Breast epithelium (tissue), 4 donors: ENCODE results near the gene MCAM. TPM values are rescaled to one million over a fixed set of nuclear protein-coding genes. Genes with fewer than 3 reads are reported as not detected.

Experiments
- DNase-seq, 2 donors: peaks; one replicate each; pipeline ENCODE4 v3.0.0-alpha.2; 2019; ENCODE audit warnings: low spot score in 2 of 2
- H3K27ac ChIP-seq, 2 donors: fragments of 200-600 bp; sonication (generic) in 1 of 2; one replicate each; pipeline ENCODE4 v1.5.1; 2016 to 2019; ENCODE audit warnings: mild to moderate bottlenecking in 1 of 2
- H3K27me3 ChIP-seq, 2 donors: fragments of 200-600 bp; sonication (generic) in 1 of 2; one replicate each; pipeline versions ENCODE4 v1.5.1 to v1.6.0; 2017 to 2019; ENCODE audit warnings: control low read depth in 1 of 2, mild to moderate bottlenecking in 1 of 2
- H3K36me3 ChIP-seq: fragments of 200-600 bp; one replicate; pipeline ENCODE4 v1.5.1; 2019
- H3K4me1 ChIP-seq, 2 donors: fragments of 200-600 bp; sonication (generic); one replicate each; pipeline ENCODE4 v1.5.1; 2016 to 2019; ENCODE audit warnings: control low read depth in 1 of 2
- H3K4me3 ChIP-seq, 3 donors: fragments of 200-600 bp; sonication (generic); 1 replicate in 2 of 3; 2 replicates in 1 of 3; pipeline ENCODE4 v1.5.1; 2016 to 2019; ENCODE audit warnings: mild to moderate bottlenecking in 3 of 3, moderate library complexity in 2 of 3
- H3K9me3 ChIP-seq, 2 donors: fragments of 200-600 bp; sonication (generic) in 1 of 2; one replicate each; pipeline ENCODE4 v1.5.1; 2016 to 2019; ENCODE audit warnings: control low read depth in 1 of 2
- POLR2A ChIP-seq: fragments of 450-650 bp; IDR thresholded peaks from one replicate; pipeline ENCODE4 v1.6.1; 2016; ENCODE audit warnings: antibody characterized with exemption, mild to moderate bottlenecking, moderate library complexity
- POLR2AphosphoS5 ChIP-seq, 3 donors: sonication (generic); formaldehyde crosslinking; IDR thresholded peaks; one replicate each; pipeline ENCODE4 v1.6.1; 2017; ENCODE audit warnings: antibody characterized with exemption in 3 of 3
- intact Hi-C: fragments of 100-400 bp; cut with DNase I; formaldehyde crosslinking; loops from one replicate; pipeline ENCODE4 v1.15.1; 2023; ENCODE audit warnings: low total_unique reads
- total RNA-seq, 3 donors: library from RNA; depleted of rRNA; stranded (reverse); fragments of >200 nt; gene quantifications; one replicate each; pipeline ENCODE4 v1.1.0, GENCODE V29; 2016
- TF ChIP-seq, protein P1 (sequence below), 3 donors: fragments of 450-650 bp; IDR thresholded peaks; one replicate each; pipeline ENCODE4 v1.5.1; 2016 to 2017; ENCODE audit warnings: antibody characterized with exemption in 3 of 3, mild to moderate bottlenecking in 3 of 3, moderate library complexity in 3 of 3

The MCAM gene
- total RNA-seq, 3 donors from 2014 or later = 170 to 1,725 (median 408) TPM

GRCh38 chr11:119338318-119338890 lies 21.5 kb upstream of the MCAM start:
- Histone ChIP-seq H3K27ac (peak overlapping the region in 1 of 2 donors; percentile 43), H3K4me3 (peak overlapping the region in 2 of 3 donors; percentile 81 to 87)
- TF ChIP-seq POLR2A (no peak), POLR2AphosphoS5 (IDR thresholded peaks at IDR 0.05) (no peak)
- TF ChIP-seq, protein P1, sequence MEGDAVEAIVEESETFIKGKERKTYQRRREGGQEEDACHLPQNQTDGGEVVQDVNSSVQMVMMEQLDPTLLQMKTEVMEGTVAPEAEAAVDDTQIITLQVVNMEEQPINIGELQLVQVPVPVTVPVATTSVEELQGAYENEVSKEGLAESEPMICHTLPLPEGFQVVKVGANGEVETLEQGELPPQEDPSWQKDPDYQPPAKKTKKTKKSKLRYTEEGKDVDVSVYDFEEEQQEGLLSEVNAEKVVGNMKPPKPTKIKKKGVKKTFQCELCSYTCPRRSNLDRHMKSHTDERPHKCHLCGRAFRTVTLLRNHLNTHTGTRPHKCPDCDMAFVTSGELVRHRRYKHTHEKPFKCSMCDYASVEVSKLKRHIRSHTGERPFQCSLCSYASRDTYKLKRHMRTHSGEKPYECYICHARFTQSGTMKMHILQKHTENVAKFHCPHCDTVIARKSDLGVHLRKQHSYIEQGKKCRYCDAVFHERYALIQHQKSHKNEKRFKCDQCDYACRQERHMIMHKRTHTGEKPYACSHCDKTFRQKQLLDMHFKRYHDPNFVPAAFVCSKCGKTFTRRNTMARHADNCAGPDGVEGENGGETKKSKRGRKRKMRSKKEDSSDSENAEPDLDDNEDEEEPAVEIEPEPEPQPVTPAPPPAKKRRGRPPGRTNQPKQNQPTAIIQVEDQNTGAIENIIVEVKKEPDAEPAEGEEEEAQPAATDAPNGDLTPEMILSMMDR (IDR thresholded peaks at IDR 0.05) = peak; percentile 68 to 81 (median 74)

DNA sequence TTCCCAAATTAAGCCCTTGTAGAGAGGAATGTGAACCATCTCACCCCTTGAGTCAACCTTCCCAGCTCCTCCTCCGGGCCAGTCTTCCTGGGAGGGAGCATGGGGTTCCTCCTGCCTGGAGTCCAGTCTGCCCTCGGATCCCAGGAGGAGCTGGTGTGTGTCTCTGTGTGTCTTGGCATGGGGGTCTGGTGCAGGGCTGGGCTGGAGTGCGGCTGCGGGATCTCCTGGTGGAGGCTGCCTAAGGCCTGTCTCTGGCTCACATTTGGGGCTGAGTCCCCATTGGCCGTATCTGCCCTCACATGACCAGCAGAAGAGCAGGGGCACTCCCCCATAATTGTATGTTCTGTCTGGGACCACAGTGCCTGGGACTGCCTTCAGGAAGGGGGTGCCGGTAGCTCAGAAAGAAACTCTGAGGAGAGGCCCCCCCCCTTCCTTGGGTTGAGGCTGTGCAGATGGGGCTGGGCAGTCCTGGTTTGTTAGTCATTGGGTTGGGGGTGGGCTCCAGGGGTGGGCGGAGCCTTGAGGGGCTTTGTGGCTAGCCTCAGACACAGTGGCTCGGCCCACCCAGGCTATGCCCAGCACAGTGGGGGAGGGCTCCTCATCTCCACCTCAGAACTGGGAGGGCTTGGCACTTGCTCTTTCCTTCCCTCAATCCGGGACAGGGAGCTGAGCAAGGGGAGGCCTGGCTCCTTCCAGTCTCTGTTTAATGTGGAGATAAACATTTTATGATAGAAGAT lies 20.8 kb upstream of the MCAM start:
- Histone ChIP-seq H3K4me1 (peaks cover 8 to 16% of the 10 kb centered on the region in 2 donors), H3K27ac (peak overlapping the region in 1 of 2 donors; percentile 43), H3K4me3 (no peak overlapping the region), H3K27me3 (peaks cover 0 to 2% of the 10 kb centered on the region in 2 donors), H3K36me3 (no peaks in the 10 kb centered on the region), H3K9me3 (no peaks in the 10 kb centered on the region)
- intact Hi-C loops = loop anchor here (1.0 kb wide), 1 partner anchor 19 kb away; no protein-coding TSS in a partner anchor
- no peak for DNase-seq
- TF ChIP-seq POLR2A = no peak
- no peak for TF ChIP-seq POLR2AphosphoS5 (IDR thresholded peaks at IDR 0.05)
- TF ChIP-seq, protein P1 (IDR thresholded peaks at IDR 0.05) = no peak

More at GRCh38 chr11:119338318-119338890, 21.5 kb upstream of the MCAM start:
- Histone ChIP-seq H3K9me3 (no peaks in the 10 kb centered on the region), H3K4me1 (peaks cover 8 to 16% of the 10 kb centered on the region in 2 donors), H3K27me3 (peaks cover 0 to 2% of the 10 kb centered on the region in 2 donors), H3K36me3 (no peaks in the 10 kb centered on the region)
- intact Hi-C loops = loop anchor here (1.0 kb wide), 1 partner anchor 20 kb away; no protein-coding TSS in a partner anchor
- DNase-seq = no peak

DNA sequence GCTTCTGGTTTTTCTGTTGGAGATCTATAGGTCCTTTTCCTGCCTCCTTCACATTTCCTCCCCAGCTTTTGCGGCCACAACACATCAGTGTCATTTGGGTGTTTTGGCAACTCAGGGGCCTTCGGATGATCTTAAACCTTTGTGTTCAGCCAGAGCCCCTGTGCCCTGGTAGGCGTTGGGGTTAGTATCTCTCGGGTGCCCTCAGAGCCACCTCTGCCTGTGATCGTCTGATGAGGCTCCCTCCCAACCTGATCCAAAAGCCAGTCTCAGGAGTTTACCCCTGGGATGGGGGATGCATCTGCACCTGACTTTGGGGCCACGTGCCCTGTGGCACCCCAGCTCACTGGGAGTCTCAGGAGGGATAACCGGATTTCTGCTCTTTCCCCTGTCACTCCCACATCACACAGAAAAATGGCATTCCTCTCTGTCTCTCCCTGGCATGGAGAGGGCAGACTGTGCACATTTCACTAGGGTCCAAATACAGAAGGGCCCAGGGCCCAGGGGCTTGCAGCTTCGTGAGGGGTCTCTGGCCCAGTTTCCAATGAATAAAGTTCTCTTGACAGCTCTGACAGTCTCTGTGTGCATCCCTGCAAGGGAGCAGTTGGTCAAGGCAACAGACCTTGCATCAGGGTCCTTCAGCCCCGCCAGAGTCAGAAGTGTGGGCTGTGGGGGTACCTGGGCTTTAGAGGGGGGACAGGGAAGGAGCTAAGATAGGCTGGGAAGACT lies 20.0 kb upstream of the MCAM start:
- H3K27ac ChIP-seq = no peak overlapping the region
- no peak overlapping the region for H3K4me3 ChIP-seq
- H3K4me1 ChIP-seq = peaks cover 8 to 16% of the 10 kb centered on the region in 2 donors
- intact Hi-C loops = no loop called here
- H3K36me3 ChIP-seq = no peaks in the 10 kb centered on the region
- H3K9me3 ChIP-seq = no peaks in the 10 kb centered on the region
- no peak for DNase-seq
- peaks cover 0 to 2% of the 10 kb centered on the region in 2 donors for H3K27me3 ChIP-seq
- no peak for TF ChIP-seq POLR2A
- TF ChIP-seq, protein P1 (IDR thresholded peaks at IDR 0.05) = no peak
- no peak for TF ChIP-seq POLR2AphosphoS5 (IDR thresholded peaks at IDR 0.05)

- intact Hi-C loops = no loop called here
- Histone ChIP-seq H3K4me3 (peak overlapping the region in 1 of 3 donors; percentile 99), H3K4me1 (peaks cover 8 to 16% of the 10 kb centered on the region in 2 donors), H3K9me3 (no peaks in the 10 kb centered on the region), H3K27me3 (peaks cover 0 to 2% of the 10 kb centered on the region in 2 donors), H3K27ac (peak overlapping the region in 1 of 2 donors; percentile 95), H3K36me3 (no peaks in the 10 kb centered on the region)
- TF ChIP-seq POLR2A (no peak), POLR2AphosphoS5 (IDR thresholded peaks at IDR 0.05) (no peak)
- TF ChIP-seq, protein P1 (IDR thresholded peaks at IDR 0.05) = no peak
- DNase-seq = peak in 1 of 2 donors; percentile 37
Observed at GRCh38 chr11:119335655-119336543, 19.0 kb upstream of the MCAM start.
